GM21576 (cell line): ENCODE measurements around the gene NDUFAB1.
"Not testable (repeated sequence)": the region's sequence is repeated elsewhere in the genome, so short reads cannot be mapped to it uniquely, and the experiment has no call there.

Experiments
- ATAC-seq: cut with Tn5 transposase; IDR thresholded peaks from one replicate; pipeline ENCODE4 v1.9.1; 2021; ENCODE audit warnings: mild to moderate bottlenecking, moderate library complexity; ENCODE audit not compliant: unreplicated experiment

NDUFAB1 gene

GRCh38 chr16:23556881-23557778 lies 39.0 kb downstream of the NDUFAB1 start, which contains the start of the genes EARS2 and UBFD1:
TSS of gene EARS2 (minus strand) at chr16:23557350. CDS start at chr16:23557343, 7 bp downstream.
TSS of gene UBFD1 (plus strand) at chr16:23557727. CDS start at chr16:23557743, 16 bp downstream.
- peak; percentile 87 for ATAC-seq

GRCh38 chr16:23554536-23554935 lies 41.6 kb downstream of the NDUFAB1 start:
- no peak for ATAC-seq

- ATAC-seq = no peak
These were observed 44.0 kb downstream of the NDUFAB1 start for GRCh38 chr16:23552161-23552560.

GRCh38 chr16:23549938-23550337 lies 46.2 kb downstream of the NDUFAB1 start:
- no peak for ATAC-seq

- no peak for ATAC-seq
These were observed 51.7 kb downstream of the NDUFAB1 start for GRCh38 chr16:23544436-23544835.

GRCh38 chr16:23540817-23541178 lies 55.3 kb downstream of the NDUFAB1 start:
- not testable (repeated sequence) for ATAC-seq

GRCh38 chr16:23539984-23540816 lies 55.9 kb downstream of the NDUFAB1 start:
- no peak for ATAC-seq

GRCh38 chr16:23538919-23539278 lies 57.2 kb downstream of the NDUFAB1 start:
- no peak for ATAC-seq

- ATAC-seq = no peak
These were observed 58.7 kb downstream of the NDUFAB1 start for GRCh38 chr16:23537390-23537789.

GRCh38 chr16:23535901-23536300 lies 60.2 kb downstream of the NDUFAB1 start:
- ATAC-seq = no peak

- no peak for ATAC-seq
These were observed 61.0 kb downstream of the NDUFAB1 start for GRCh38 chr16:23534868-23535860.

- no peak for ATAC-seq
These were observed 63.7 kb downstream of the NDUFAB1 start for GRCh38 chr16:23532448-23532847.
